PFSK-1 (cell line): Measurements from ENCODE around the gene RABGAP1L.

ENCODE experiments used
- POLR2AphosphoS5 ChIP-seq: IDR thresholded peaks from 2 replicates; pipeline ENCODE4 v1.6.1; 2012; ENCODE audit warnings: low read depth, mild to moderate bottlenecking, control low read depth, low read length, moderate library complexity
- SIN3A ChIP-seq: IDR thresholded peaks from 2 replicates; pipeline ENCODE4 v1.6.1; 2012; ENCODE audit warnings: mild to moderate bottlenecking, low read length, moderate library complexity, borderline replicate concordance; ENCODE audit not compliant: insufficient read depth
- TAF1 ChIP-seq: IDR thresholded peaks from 2 replicates; pipeline ENCODE4 v1.6.1; 2012; ENCODE audit warnings: low read length, control low read depth, borderline replicate concordance; ENCODE audit not compliant: insufficient read depth
- TF ChIP-seq, protein P1 (sequence below), 2 experiments: IDR thresholded peaks; 2 replicates each; pipeline versions ENCODE4 v1.6.1 to v1.8.0; 2011 to 2012; ENCODE audit warnings: low read depth in 2 of 2, low read length in 2 of 2, control low read depth in 1 of 2, inconsistent platforms in 1 of 2, mild to moderate bottlenecking in 1 of 2, moderate library complexity in 1 of 2; ENCODE audit not compliant: insufficient read depth in 1 of 2

DNA sequence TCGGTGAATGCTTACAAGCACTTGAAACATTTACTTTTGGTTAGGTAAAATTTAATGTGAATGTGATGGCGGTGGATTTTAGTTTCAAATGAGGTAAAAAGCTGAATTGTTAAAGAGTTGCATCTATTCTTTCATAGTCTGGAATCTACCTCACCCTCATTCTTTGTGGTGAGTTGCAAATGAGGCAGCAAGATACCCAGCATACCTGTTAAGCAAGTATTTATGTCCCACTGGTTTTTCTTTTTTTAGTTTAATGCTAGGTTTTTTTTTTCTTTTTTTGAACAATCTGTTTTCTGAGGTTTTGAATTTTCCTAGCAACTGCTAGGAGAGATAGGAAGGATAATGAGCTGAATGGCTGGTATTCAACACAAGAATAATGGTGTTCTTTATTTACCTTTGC, 712.6 kb downstream of the RABGAP1L start:
- TF ChIP-seq POLR2AphosphoS5 (no peak), TAF1 (no peak), SIN3A (no peak)
- TF ChIP-seq, protein P1, sequence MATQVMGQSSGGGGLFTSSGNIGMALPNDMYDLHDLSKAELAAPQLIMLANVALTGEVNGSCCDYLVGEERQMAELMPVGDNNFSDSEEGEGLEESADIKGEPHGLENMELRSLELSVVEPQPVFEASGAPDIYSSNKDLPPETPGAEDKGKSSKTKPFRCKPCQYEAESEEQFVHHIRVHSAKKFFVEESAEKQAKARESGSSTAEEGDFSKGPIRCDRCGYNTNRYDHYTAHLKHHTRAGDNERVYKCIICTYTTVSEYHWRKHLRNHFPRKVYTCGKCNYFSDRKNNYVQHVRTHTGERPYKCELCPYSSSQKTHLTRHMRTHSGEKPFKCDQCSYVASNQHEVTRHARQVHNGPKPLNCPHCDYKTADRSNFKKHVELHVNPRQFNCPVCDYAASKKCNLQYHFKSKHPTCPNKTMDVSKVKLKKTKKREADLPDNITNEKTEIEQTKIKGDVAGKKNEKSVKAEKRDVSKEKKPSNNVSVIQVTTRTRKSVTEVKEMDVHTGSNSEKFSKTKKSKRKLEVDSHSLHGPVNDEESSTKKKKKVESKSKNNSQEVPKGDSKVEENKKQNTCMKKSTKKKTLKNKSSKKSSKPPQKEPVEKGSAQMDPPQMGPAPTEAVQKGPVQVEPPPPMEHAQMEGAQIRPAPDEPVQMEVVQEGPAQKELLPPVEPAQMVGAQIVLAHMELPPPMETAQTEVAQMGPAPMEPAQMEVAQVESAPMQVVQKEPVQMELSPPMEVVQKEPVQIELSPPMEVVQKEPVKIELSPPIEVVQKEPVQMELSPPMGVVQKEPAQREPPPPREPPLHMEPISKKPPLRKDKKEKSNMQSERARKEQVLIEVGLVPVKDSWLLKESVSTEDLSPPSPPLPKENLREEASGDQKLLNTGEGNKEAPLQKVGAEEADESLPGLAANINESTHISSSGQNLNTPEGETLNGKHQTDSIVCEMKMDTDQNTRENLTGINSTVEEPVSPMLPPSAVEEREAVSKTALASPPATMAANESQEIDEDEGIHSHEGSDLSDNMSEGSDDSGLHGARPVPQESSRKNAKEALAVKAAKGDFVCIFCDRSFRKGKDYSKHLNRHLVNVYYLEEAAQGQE (IDR thresholded peaks at IDR 0.05; ENCODE audit: insufficient read depth in 1 of 2, low read depth in 2 of 2, low read length in 2 of 2): no peak
